K562 (cell line): ENCODE data around the gene CALM3. TPM values are rescaled to one million over a fixed set of nuclear protein-coding genes. Genes with fewer than 3 reads are reported as not detected.
A peak's percentile ranks its signal among the peaks of the same experiment; 100 is the strongest.

Source experiments
- KAT2B ChIP-seq: IDR thresholded peaks from one replicate; pipeline ENCODE4 v1.6.1; 2012; ENCODE audit warnings: low read depth, mild to moderate bottlenecking, control low read depth, inconsistent platforms, low read length, moderate library complexity
- MCM2 ChIP-seq: fragments of 450-650 bp; IDR thresholded peaks from 2 replicates; pipeline ENCODE4 v1.6.1; 2017; ENCODE audit warnings: low read depth, mild to moderate bottlenecking
- NONO ChIP-seq, 2 experiments: fragments of 200-400 bp in 1 of 2; fragments of 450-650 bp in 1 of 2; formaldehyde crosslinking in 1 of 2; IDR thresholded peaks; 2 replicates each; pipeline ENCODE4 v1.6.1; 2017; ENCODE audit warnings: low read depth in 2 of 2, mild to moderate bottlenecking in 2 of 2, moderate library complexity in 2 of 2, low read length in 1 of 2
- PML ChIP-seq: IDR thresholded peaks from 2 replicates; pipeline ENCODE4 v1.6.1; 2012; ENCODE audit warnings: low read length, inconsistent platforms
- PRDM10 ChIP-seq: fragments of 450-650 bp; IDR thresholded peaks from 2 replicates; pipeline ENCODE4 v1.6.1; 2018; ENCODE audit not compliant: partially characterized antibody
- PTRF ChIP-seq: fragments of 450-650 bp; IDR thresholded peaks from 2 replicates; pipeline ENCODE4 v1.6.1; 2016; ENCODE audit warnings: mild to moderate bottlenecking, missing genetic modification characterization, missing compliant biosample characterization
- RBM14 ChIP-seq: fragments of 200-400 bp; formaldehyde crosslinking; IDR thresholded peaks from 2 replicates; pipeline ENCODE4 v1.6.1; 2018; ENCODE audit warnings: low read depth, mild to moderate bottlenecking, low read length, moderate library complexity, borderline replicate concordance; ENCODE audit not compliant: insufficient read depth
- SMAD1 ChIP-seq: fragments of 150-350 bp; IDR thresholded peaks from 2 replicates; pipeline ENCODE4 v1.6.1; 2014; ENCODE audit warnings: low read length, low read depth; ENCODE audit not compliant: partially characterized antibody
- STAT5B ChIP-seq: fragments of 250-450 bp; sonication (Bioruptor Pico); IDR thresholded peaks from 2 replicates; pipeline ENCODE4 v1.8.0; 2021; ENCODE audit warnings: mild to moderate bottlenecking, inconsistent platforms
- TFAM ChIP-seq: fragments of 250-450 bp; sonication (Bioruptor Pico); conservative IDR thresholded peaks from 2 replicates; pipeline ENCODE4 v1.5.0; 2021; ENCODE audit warnings: mild to moderate bottlenecking, moderate library complexity
- ZNF253 ChIP-seq: fragments of 250-450 bp; sonication (Bioruptor Pico); conservative IDR thresholded peaks from 2 replicates; pipeline ENCODE4 v1.6.1; 2021; ENCODE audit warnings: mild to moderate bottlenecking
- polyA plus RNA-seq, 8 experiments: library from polyadenylated mRNA; depleted of rRNA in 4 of 8; stranded (reverse) in 5 of 8; unstranded in 3 of 8; fragments of >200 nt; fragmentation: Nextera tagmentation in 2 of 8; fragmentation: Illumina TruSeq in 1 of 8; extraction: Ambion mirVana in 2 of 8; extraction: Trizol in 1 of 8; gene quantifications; 2 replicates each; pipeline versions ENCODE4 v1.2.1 to v1.2.3, GENCODE V29; 2011 to 2014; ENCODE audit warnings: inconsistent platforms in 1 of 8, missing spikeins in 1 of 8
- total RNA-seq, 7 experiments: library from RNA; depleted of rRNA in 6 of 7; stranded (reverse); fragments of >200 nt in 6 of 7; fragmentation: Illumina TruSeq in 2 of 7; extraction: Trizol in 2 of 7; gene quantifications; 2 replicates each; pipeline versions ENCODE4 v1.2.1 to v1.2.3, GENCODE V29; 2011 to 2021; ENCODE audit warnings: low replicate concordance in 1 of 7
- TF ChIP-seq, protein P1 (sequence below), 2 experiments: IDR thresholded peaks in 1 of 2; conservative IDR thresholded peaks in 1 of 2; 2 replicates each; pipeline ENCODE4 v1.6.1; 2016; ENCODE audit warnings: low read depth in 2 of 2, mild to moderate bottlenecking in 1 of 2, missing compliant biosample characterization in 1 of 2, missing genetic modification characterization in 1 of 2, moderate library complexity in 1 of 2
- TF ChIP-seq, protein P2 (sequence below): IDR thresholded peaks from 3 replicates; pipeline ENCODE4 v1.6.1; 2011; ENCODE audit warnings: borderline replicate concordance, mild to moderate bottlenecking, moderate library complexity; ENCODE audit not compliant: insufficient read length; ENCODE audit errors: extremely low read depth
- TF ChIP-seq, protein P3 (sequence below): sonication (generic); formaldehyde crosslinking; IDR thresholded peaks from 2 replicates; pipeline ENCODE4 v1.8.0; 2022; ENCODE audit warnings: mild to moderate bottlenecking, missing genetic modification reagents

The CALM3 gene
- total and polyA plus RNA-seq, 9 of the 15 experiments (the other 6 are each of a cell fraction or from before 2014, with no cell fraction given) = 34.6 to 350 (median 156) TPM

GRCh38 chr19:46600384-46601317, 479 bp upstream of the CALM3 start (continued):
- peak; percentile 100 for TF ChIP-seq PRDM10
- TF ChIP-seq ZNF253 (CRISPR knock-in tag) = no peak
- TF ChIP-seq MCM2 = no peak
- no peak for TF ChIP-seq TFAM (CRISPR knock-in tag)
- peak in 1 of 2 experiments; percentile 99; a peak in 2 of 4 replicates for TF ChIP-seq NONO (IDR thresholded peaks at IDR 0.05; ENCODE audit: low read depth in 2 of 2, low read length in 1 of 2)
- TF ChIP-seq, protein P1, sequence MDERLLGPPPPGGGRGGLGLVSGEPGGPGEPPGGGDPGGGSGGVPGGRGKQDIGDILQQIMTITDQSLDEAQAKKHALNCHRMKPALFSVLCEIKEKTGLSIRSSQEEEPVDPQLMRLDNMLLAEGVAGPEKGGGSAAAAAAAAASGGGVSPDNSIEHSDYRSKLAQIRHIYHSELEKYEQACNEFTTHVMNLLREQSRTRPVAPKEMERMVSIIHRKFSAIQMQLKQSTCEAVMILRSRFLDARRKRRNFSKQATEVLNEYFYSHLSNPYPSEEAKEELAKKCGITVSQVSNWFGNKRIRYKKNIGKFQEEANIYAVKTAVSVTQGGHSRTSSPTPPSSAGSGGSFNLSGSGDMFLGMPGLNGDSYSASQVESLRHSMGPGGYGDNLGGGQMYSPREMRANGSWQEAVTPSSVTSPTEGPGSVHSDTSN (CRISPR knock-in tag; IDR thresholded peaks at IDR 0.05; ENCODE audit: low read depth) = no peak
- TF ChIP-seq, protein P1 (tag; conservative IDR thresholded peaks at IDR 0.05; ENCODE audit: low read depth) = 0 out of 2 replicates have a peak, but pooled peaks have one; percentile 13
- TF ChIP-seq, protein P2, sequence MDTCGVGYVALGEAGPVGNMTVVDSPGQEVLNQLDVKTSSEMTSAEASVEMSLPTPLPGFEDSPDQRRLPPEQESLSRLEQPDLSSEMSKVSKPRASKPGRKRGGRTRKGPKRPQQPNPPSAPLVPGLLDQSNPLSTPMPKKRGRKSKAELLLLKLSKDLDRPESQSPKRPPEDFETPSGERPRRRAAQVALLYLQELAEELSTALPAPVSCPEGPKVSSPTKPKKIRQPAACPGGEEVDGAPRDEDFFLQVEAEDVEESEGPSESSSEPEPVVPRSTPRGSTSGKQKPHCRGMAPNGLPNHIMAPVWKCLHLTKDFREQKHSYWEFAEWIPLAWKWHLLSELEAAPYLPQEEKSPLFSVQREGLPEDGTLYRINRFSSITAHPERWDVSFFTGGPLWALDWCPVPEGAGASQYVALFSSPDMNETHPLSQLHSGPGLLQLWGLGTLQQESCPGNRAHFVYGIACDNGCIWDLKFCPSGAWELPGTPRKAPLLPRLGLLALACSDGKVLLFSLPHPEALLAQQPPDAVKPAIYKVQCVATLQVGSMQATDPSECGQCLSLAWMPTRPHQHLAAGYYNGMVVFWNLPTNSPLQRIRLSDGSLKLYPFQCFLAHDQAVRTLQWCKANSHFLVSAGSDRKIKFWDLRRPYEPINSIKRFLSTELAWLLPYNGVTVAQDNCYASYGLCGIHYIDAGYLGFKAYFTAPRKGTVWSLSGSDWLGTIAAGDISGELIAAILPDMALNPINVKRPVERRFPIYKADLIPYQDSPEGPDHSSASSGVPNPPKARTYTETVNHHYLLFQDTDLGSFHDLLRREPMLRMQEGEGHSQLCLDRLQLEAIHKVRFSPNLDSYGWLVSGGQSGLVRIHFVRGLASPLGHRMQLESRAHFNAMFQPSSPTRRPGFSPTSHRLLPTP = no peak
- TF ChIP-seq PML = peak; percentile 22; the same call in 1 of the 2 replicates
- no peak for TF ChIP-seq STAT5B
- TF ChIP-seq SMAD1 = peak; percentile 34
- TF ChIP-seq KAT2B = no peak
- TF ChIP-seq PTRF (tag) = no peak
- TF ChIP-seq RBM14 = 0 out of 2 replicates have a peak, but pooled peaks have one; percentile 33
- TF ChIP-seq, protein P3, sequence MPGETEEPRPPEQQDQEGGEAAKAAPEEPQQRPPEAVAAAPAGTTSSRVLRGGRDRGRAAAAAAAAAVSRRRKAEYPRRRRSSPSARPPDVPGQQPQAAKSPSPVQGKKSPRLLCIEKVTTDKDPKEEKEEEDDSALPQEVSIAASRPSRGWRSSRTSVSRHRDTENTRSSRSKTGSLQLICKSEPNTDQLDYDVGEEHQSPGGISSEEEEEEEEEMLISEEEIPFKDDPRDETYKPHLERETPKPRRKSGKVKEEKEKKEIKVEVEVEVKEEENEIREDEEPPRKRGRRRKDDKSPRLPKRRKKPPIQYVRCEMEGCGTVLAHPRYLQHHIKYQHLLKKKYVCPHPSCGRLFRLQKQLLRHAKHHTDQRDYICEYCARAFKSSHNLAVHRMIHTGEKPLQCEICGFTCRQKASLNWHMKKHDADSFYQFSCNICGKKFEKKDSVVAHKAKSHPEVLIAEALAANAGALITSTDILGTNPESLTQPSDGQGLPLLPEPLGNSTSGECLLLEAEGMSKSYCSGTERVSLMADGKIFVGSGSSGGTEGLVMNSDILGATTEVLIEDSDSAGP (CRISPR knock-in tag) = no peak
